Ishikawa (cell line): ENCODE measurements around the gene ANKLE2.

Experiments used
- CEBPB ChIP-seq: IDR thresholded peaks from 2 replicates; pipeline ENCODE4 v1.6.1; 2012
- EP300 ChIP-seq: IDR thresholded peaks from 2 replicates; pipeline ENCODE4 v1.6.1; 2012; ENCODE audit warnings: borderline replicate concordance
- NFIC ChIP-seq: IDR thresholded peaks from 2 replicates; pipeline ENCODE4 v1.6.1; 2012
- REST ChIP-seq: IDR thresholded peaks from 2 replicates; pipeline ENCODE4 v1.6.1; 2012; ENCODE audit warnings: low read depth, mild to moderate bottlenecking
- TAF1 ChIP-seq: IDR thresholded peaks from 2 replicates; pipeline ENCODE4 v1.6.1; 2012; ENCODE audit warnings: low read depth, mild to moderate bottlenecking
- TEAD4 ChIP-seq: IDR thresholded peaks from 2 replicates; pipeline ENCODE4 v1.6.1; 2012
- ZBTB7A ChIP-seq: IDR thresholded peaks from 2 replicates; pipeline ENCODE4 v1.6.1; 2012; ENCODE audit warnings: low read depth

GRCh38 chr12:132702640-132703039, 59.0 kb downstream of the ANKLE2 start:
- TF ChIP-seq TEAD4 (no peak), REST (no peak), TAF1 (no peak), ZBTB7A (no peak), CEBPB (no peak), EP300 (no peak), NFIC (no peak)
